Measurements from ENCODE around the gene SEC22C. TPM values are rescaled to one million over a fixed set of nuclear protein-coding genes. Genes with fewer than 3 reads are reported as not detected.

SEC22C gene
- polyA plus RNA-seq, 1 donor from 2014 or later: 93.6 TPM

GRCh38 chr3:42539871-42540714, 41.7 kb downstream of the SEC22C start:
- Histone ChIP-seq H3K36me3 (ENCODE audit: insufficient read depth, low read length) (no peaks in the 10 kb centered on the region), H4K20me1 (ENCODE audit: insufficient read depth) (no peaks in the 10 kb centered on the region), H3K27ac (ENCODE audit: low read length) (no peak overlapping the region), H3K9me2 (ENCODE audit: insufficient read depth, low read length) (no peaks in the 10 kb centered on the region), H3F3A (ENCODE audit: insufficient read depth, low read length, poor library complexity, severe bottlenecking) (no peaks in the 10 kb centered on the region), H3K9me3 (ENCODE audit: low read length) (no peaks in the 10 kb centered on the region), H3K27me3 (ENCODE audit: insufficient read depth, low read depth, low read length) (no peaks in the 10 kb centered on the region), H3K4me3 (ENCODE audit: low read length) (no peak overlapping the region), H3K9ac (ENCODE audit: low read length) (no peak overlapping the region), H2AFZ (ENCODE audit: low read depth, low read length) (no peak overlapping the region), H3K79me2 (replicated peaks; ENCODE audit: insufficient read depth, low read length) (no peaks in the 10 kb centered on the region), H3K4me2 (ENCODE audit: low read length) (no peak overlapping the region)
- peak; percentile 25 for TF ChIP-seq CTCF (IDR thresholded peaks at IDR 0.05; ENCODE audit: poor library complexity, severe bottlenecking)
- no peak for TF ChIP-seq REST (IDR thresholded peaks at IDR 0.05; ENCODE audit: borderline replicate concordance)

DNA sequence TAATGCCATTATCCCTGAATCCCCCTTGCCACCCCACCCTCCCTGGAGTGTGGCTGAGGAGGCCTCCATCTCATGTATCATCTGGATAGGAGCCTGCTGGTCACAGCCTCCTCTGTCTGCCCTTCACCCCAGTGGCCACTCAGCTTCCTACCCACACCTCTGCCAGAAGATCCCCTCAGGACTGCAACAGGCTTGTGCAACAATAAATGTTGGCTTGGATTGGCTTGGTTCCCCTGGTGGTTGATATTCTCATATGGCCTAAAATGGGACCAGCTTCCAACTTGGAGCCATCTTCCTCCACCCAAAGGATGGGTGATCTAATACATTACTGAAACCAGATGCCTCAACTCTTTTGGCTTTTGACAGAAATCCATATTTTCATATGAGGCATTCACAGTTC, 44.4 kb downstream of the SEC22C start:
- Histone ChIP-seq H3K9me2 (ENCODE audit: insufficient read depth, low read length) (no peaks in the 10 kb centered on the region), H3K36me3 (ENCODE audit: insufficient read depth, low read length) (no peaks in the 10 kb centered on the region), H2AFZ (ENCODE audit: low read depth, low read length) (no peak overlapping the region), H3F3A (ENCODE audit: insufficient read depth, low read length, poor library complexity, severe bottlenecking) (no peaks in the 10 kb centered on the region), H3K9me3 (ENCODE audit: low read length) (no peaks in the 10 kb centered on the region), H3K4me3 (ENCODE audit: low read length) (no peak overlapping the region), H3K4me2 (ENCODE audit: low read length) (no peak overlapping the region), H3K27ac (ENCODE audit: low read length) (no peak overlapping the region), H3K79me2 (replicated peaks; ENCODE audit: insufficient read depth, low read length) (no peaks in the 10 kb centered on the region), H3K27me3 (ENCODE audit: insufficient read depth, low read depth, low read length) (no peaks in the 10 kb centered on the region), H3K9ac (ENCODE audit: low read length) (no peak overlapping the region), H4K20me1 (ENCODE audit: insufficient read depth) (no peaks in the 10 kb centered on the region)
- no peak for TF ChIP-seq CTCF (IDR thresholded peaks at IDR 0.05; ENCODE audit: poor library complexity, severe bottlenecking)
